Peyer's patch (tissue), 4 donors: ENCODE results near the gene MRPL54.

Source experiments
- CTCF ChIP-seq, 6 experiments: fragments of 450-650 bp in 4 of 6; fragments of 200-600 bp in 2 of 6; sonication (generic) in 1 of 6; IDR thresholded peaks; one replicate each; pipeline ENCODE4 v1.5.1; 2017 to 2019; ENCODE audit warnings: antibody characterized with exemption in 6 of 6, mild to moderate bottlenecking in 3 of 6, moderate library complexity in 1 of 6
- POLR2A ChIP-seq, 2 donors: fragments of 450-650 bp; IDR thresholded peaks; one replicate each; pipeline ENCODE4 v1.5.1; 2017; ENCODE audit warnings: antibody characterized with exemption in 2 of 2, mild to moderate bottlenecking in 2 of 2, moderate library complexity in 2 of 2

- TF ChIP-seq POLR2A (IDR thresholded peaks at IDR 0.05) (no peak), CTCF (IDR thresholded peaks at IDR 0.05) (no peak)
Measured at GRCh38 chr19:3796358-3796757, 33.9 kb downstream of the MRPL54 start.
